NCI-H2196 (cell line): ENCODE data around the gene QRICH2.
"Not testable (repeated sequence)": the region's sequence is repeated elsewhere in the genome, so short reads cannot be mapped to it uniquely, and the experiment has no call there.

Experiments used
- DNase-seq: peaks from one replicate; lab custom pipeline; 2025; ENCODE audit not compliant: unreplicated experiment; lab: John Stamatoyannopoulos, UW

Gene QRICH2

DNA sequence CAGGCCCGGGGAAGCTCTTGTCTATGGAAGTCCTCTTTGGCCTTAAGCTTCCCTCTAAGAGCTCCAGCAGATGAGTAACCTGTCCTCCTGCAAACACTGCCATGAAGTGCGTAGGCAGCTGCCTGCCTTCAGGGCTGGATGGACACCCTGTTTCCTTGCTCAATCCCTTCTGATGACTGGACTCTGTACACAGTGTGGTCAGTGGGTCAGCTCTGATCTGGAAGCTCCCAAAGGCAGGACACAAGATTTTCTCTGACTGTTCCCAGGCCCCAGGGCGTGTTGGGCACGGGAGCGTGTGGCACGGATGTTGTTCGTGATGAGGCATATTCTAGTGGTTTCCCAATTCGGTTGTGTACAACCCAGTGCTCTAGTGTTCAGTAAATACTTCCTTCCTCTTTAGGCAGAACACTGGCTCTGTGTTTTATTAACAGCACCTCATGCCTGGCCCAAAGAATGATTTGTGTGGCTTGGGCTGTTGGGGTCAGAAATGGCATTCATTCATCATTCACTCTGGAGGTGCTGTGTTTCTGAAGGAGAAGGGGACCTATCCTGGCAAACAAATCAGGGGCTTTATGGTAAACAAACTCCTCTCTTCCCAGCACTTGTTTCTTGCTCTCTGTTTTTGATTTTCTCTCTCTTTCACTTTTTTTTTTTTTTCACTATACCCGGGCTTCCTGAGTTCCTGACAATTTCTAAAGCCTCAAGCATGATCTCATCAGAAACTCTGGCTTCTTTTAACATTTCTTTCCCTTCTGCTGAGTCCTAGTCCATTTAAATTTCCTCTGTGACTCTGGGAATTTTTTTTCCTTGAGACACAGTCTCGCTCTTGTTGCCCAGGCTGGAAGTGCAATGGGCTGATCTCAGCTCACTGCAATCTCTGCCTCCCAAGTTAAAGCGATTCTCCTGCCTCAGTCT is 55.8 kb downstream of the QRICH2 start:
- DNase-seq = no peak

GRCh38 chr17:76251478-76252039 is 56.5 kb downstream of the QRICH2 start:
- no peak for DNase-seq

DNA sequence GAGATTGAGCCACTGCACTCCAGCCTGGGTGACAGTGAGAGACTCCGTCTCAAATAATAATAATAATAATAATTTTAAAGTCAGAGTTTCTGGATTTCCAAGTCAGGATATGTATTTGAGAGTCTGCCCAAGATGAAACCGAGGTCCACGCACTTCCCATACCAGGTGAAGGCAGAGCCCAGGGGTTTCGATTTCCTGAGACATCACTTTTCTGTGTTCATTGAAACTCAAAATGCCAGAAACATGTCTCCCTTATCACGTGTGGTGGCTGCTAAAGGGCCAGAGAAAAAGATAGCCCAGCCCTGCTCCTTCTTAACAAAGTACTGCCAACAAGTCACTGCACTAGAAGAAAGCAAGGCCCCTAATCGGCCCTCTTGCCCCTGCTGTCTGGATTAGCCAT is 57.9 kb downstream of the QRICH2 start:
- DNase-seq = no peak

DNA sequence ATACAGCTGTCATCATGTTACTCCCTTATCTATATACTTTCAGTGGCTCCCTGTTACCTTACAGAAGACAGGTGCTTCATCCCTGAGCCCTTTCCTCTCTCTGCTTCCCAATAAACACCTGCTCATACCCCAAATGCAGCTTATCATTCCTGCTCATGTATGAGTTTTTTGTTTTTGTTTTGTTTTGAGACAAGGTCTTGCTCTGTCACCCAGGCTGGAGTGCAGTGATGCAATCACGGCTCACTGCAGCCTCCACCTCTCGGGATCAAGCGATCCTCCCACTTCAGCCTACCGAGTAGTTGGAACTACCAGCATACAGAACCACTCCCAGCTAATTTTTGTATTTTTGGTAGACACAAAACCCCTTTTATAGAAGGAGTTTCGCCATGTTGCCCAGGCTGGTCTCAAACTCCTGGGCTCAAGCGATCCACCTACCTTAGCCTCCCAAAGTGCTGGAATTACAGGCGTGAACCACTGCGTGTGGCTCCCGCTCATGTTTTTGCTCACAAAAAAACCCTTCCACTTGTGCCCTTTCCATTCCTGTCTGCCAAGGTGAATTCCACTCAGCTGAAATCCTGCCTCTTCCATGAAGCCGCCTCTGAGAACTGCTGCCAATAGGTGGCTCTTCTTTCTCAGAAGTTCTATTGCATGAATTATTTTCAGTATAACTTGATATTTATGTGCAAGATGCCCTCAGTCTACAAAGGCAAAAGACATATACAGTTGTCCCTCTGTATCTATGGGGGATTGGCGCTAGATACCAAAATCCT is 59.9 kb downstream of the QRICH2 start:
- DNase-seq = no peak

DNA sequence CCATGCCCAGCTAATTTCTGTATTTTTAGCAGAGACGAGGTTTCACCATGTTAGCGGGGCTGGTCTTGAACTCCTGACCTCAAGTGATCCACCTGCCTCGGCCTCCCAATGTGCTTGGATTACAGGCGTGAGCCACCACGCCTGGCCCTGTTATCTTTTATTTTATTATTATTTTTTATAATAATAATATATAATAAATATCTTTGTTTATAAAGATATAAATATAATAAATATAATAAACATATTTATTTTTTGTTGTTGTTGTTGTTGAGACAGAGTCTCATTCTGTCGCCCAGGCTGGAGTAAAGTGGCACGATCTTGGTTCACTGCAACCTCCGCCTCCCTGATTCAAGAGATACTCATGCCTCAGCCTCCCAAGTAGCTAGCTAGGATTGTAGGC is 60.8 kb downstream of the QRICH2 start:
- no peak for DNase-seq

- DNase-seq = no peak
These were observed 61.7 kb downstream of the QRICH2 start for GRCh38 chr17:76246080-76247066.

- DNase-seq = not testable (repeated sequence)
These were observed 63.4 kb downstream of the QRICH2 start for GRCh38 chr17:76244721-76245120.

- no peak for DNase-seq
These were observed 64.0 kb downstream of the QRICH2 start for GRCh38 chr17:76243826-76244679.

DNA sequence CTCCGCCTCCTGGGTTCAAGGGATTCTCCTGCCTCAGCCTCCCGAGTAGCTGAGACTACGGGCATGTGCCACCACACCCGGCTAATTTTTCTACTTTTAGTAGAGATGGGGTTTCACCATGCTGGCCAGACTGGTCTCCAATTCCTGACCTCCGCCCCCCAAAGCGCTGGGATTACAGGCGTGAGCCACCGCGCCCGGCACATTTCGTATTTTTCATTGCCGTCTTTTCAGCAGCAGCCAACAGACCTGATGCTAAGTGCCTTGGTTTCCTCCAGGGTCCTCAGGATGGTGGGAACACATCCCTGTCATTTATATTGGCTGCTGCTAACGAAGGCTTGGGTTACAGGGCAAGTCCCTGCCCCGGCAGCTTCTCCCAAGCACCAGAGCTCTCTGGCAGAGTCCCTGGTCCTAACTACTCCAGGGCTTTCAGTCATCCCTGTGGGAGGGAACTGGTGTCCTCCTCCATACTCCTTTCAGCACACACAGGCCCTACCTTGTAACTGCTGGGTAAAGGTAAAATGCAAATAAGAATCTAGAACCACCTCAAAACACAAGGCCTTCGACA is 66.3 kb downstream of the QRICH2 start:
- no peak for DNase-seq

DNA sequence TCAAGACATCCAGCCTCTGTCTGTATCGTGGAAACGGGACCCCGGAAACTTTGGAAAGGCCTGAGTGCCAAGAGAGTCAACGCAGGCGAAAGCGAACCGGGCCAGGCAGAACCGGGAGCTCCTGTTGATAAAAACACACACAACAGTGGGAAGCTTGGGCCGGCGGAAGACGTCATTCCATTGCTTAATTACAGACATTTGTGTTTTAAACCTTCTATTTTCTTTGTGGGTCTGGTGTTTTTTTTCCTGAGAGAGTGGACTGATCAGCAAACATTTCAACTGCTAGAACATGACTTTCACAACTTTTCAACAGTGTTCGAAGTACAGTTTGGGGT is 66.9 kb downstream of the QRICH2 start:
- no peak for DNase-seq

DNA sequence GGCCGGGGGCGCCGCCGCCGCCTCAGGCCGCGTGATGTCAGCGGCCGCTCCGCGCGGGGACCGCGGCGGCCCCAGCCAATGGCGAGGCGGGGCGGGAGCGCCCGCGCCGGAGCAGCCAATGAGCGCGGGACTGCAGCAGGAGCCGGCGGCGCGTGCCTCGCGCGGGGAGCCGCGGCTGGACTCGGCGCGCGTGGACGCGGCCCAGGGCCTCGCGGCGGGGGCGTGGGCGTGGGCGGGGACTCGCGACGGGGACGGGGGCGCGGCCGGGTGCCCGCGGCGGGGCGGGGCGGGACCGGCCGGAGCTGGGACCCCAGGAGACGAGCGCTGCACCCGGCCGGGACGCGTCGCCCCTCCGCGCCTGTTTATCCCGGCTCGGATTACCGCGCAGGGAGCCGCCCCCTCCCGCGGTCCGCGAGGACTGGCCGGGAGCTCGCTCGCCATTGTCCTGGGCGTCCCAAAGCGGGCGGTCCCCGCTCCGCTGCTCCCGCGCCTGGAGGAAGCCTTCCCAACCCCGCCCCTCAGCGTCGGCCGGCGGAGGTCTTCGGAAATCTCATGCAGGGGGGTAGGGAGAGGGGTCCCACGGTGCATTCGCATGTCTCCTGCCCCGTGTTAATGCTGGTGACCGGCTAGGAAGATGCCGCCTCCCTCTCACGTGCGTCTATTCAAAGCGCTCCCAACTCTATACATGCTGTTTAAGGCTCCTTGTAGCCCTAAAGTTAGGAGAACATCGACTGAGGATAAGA is 67.4 kb downstream of the QRICH2 start, which contains the start of gene RNF157:
TSS of gene RNF157 (minus strand) at position 33 of the 743 bp plus-strand sequence. CDS start 253 bp downstream, outside the sequence.
- peak; percentile 66 for DNase-seq

- DNase-seq = no peak
These were observed 68.4 kb downstream of the QRICH2 start for GRCh38 chr17:76239538-76240274.

GRCh38 chr17:76238847-76239537 is 69.1 kb downstream of the QRICH2 start:
- no peak for DNase-seq

DNA sequence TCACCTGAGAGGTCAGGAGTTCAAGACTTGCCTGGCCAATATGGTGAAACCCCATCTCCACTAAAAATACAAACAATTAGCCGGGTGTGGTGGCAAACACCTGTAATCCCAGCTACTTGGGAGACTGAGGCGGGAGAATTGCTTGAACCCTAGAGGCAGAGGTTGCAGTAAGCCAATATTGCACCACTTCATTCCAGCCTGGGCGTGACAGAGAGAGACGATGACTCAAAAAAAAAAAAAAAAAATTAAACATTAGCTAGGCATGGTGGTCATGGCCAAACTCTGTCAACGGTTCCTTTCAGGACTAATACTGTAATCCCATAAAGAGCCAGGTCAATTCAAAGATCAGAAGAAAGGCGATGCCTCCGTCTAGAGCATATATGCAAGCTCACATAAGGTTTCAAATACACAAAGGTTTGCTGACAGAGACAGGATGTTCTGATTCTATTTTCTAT is 70.2 kb downstream of the QRICH2 start:
- no peak for DNase-seq

DNA sequence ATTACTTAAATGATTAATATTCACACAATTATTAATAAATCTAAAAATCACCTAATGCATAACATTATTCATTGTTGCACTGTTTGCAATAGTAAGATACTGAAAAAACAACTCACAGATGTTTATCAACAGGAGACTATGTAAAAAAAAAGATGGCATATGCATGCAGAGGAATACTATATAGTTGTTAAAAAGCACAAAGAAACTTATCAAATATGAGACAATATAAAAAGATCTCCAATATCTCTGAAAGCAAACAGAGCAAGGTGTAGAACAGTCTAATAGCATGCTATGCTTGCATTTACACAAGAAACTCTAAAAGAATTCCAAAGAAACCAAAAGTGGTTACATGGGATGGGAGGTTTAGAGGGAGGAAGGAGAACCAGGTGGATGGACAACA is 71.5 kb downstream of the QRICH2 start:
- no peak for DNase-seq

DNA sequence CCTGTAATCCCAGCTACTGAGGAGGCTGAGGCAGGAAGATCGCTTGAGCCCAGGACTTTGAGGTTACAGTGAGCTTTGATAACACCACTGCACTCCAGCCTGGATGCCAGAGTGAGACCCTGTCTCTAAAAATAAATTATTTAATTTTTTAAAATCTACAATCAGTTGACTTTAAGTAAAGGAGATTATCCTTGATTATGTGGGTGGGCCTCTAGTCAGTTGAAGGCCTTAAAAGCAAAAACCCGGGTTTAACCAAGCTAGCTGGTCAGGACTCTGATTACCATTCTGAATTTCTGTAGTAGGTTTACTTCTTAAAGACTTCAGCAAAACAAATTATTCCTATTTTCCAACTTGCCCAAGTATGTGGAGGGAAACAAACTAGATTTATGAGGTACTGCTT is 72.2 kb downstream of the QRICH2 start:
- DNase-seq = no peak

DNA sequence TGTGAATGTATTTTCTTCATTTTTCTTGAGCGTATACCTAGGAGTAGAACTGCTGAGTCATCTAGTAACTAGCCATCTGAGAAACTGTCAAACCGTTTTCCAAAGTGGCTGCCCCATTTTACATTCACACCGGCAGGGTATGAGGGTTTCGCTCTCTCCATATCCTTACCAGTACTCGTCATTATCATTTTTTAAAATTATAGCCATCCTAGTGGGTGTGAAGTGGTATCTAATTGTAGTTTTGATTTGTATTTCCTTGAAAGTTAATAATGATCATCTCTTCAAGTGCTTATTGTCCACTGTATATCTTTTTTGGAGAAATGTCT is 73.8 kb downstream of the QRICH2 start:
- DNase-seq = no peak
